K562 (cell line): Measurements from ENCODE around the gene TCF15. TPM values are rescaled to one million over a fixed set of nuclear protein-coding genes. Genes with fewer than 3 reads are reported as not detected.

Experiments
- ETS1 ChIP-seq: conservative IDR thresholded peaks from 2 replicates; pipeline ENCODE4 v1.6.1; 2011; ENCODE audit warnings: low read depth, mild to moderate bottlenecking, low read length; ENCODE audit not compliant: control insufficient read depth
- ID3 ChIP-seq, 2 experiments: fragments of 250-450 bp in 1 of 2; fragments of 450-650 bp in 1 of 2; sonication (Bioruptor Pico) in 1 of 2; IDR thresholded peaks; 2 replicates each; pipeline versions ENCODE4 v1.6.1 to v1.8.0; 2016 to 2021; ENCODE audit warnings: mild to moderate bottlenecking in 2 of 2, moderate library complexity in 2 of 2, missing compliant biosample characterization in 1 of 2, missing genetic modification characterization in 1 of 2
- LARP7 ChIP-seq: fragments of 450-650 bp; IDR thresholded peaks from 2 replicates; pipeline ENCODE4 v1.6.1; 2016
- NR3C1 ChIP-seq: sonication (generic); formaldehyde crosslinking; IDR thresholded peaks from 2 replicates; pipeline ENCODE4 v1.8.1; 2022; ENCODE audit warnings: missing genetic modification reagents
- PTRF ChIP-seq: fragments of 450-650 bp; IDR thresholded peaks from 2 replicates; pipeline ENCODE4 v1.6.1; 2016; ENCODE audit warnings: mild to moderate bottlenecking, missing genetic modification characterization, missing compliant biosample characterization
- RB1 ChIP-seq: fragments of 450-650 bp; IDR thresholded peaks from 2 replicates; pipeline ENCODE4 v1.6.1; 2017; ENCODE audit warnings: low read depth, mild to moderate bottlenecking
- RBFOX2 ChIP-seq: fragments of 200-400 bp; formaldehyde crosslinking; IDR thresholded peaks from 2 replicates; pipeline ENCODE4 v1.6.1; 2017; ENCODE audit warnings: low read depth, mild to moderate bottlenecking, low read length, moderate library complexity
- REST ChIP-seq, 2 experiments: fragments of 450-650 bp; formaldehyde crosslinking in 1 of 2; IDR thresholded peaks; 2 replicates each; pipeline versions ENCODE4 v1.4.0 to v1.6.1; 2014 to 2020; ENCODE audit warnings: mild to moderate bottlenecking in 2 of 2, borderline replicate concordance in 1 of 2, low read depth in 1 of 2
- SPI1 ChIP-seq: IDR thresholded peaks from 2 replicates; pipeline ENCODE4 v1.6.1; 2011; ENCODE audit warnings: low read depth, low read length, control low read depth, borderline replicate concordance
- STAT6 ChIP-seq: sonication (generic); formaldehyde crosslinking; IDR thresholded peaks from 2 replicates; pipeline ENCODE4 v1.8.1; 2023; ENCODE audit warnings: mild to moderate bottlenecking, missing genetic modification reagents
- ZC3H8 ChIP-seq: fragments of 450-650 bp; IDR thresholded peaks from 2 replicates; pipeline ENCODE4 v1.6.1; 2017
- ZNF143 ChIP-seq: sonication (generic); formaldehyde crosslinking; IDR thresholded peaks from 2 replicates; pipeline ENCODE4 v1.9.0; 2022; ENCODE audit warnings: mild to moderate bottlenecking, missing genetic modification reagents
- polyA plus RNA-seq, 8 experiments: library from polyadenylated mRNA; depleted of rRNA in 4 of 8; stranded (reverse) in 5 of 8; unstranded in 3 of 8; fragments of >200 nt; fragmentation: Nextera tagmentation in 2 of 8; fragmentation: Illumina TruSeq in 1 of 8; extraction: Ambion mirVana in 2 of 8; extraction: Trizol in 1 of 8; gene quantifications; 2 replicates each; pipeline versions ENCODE4 v1.2.1 to v1.2.3, GENCODE V29; 2011 to 2014; ENCODE audit warnings: inconsistent platforms in 1 of 8, missing spikeins in 1 of 8
- total RNA-seq, 7 experiments: library from RNA; depleted of rRNA in 6 of 7; stranded (reverse); fragments of >200 nt in 6 of 7; fragmentation: Illumina TruSeq in 2 of 7; extraction: Trizol in 2 of 7; gene quantifications; 2 replicates each; pipeline versions ENCODE4 v1.2.1 to v1.2.3, GENCODE V29; 2011 to 2021; ENCODE audit warnings: low replicate concordance in 1 of 7

TCF15 gene
- total and polyA plus RNA-seq, 9 of the 15 experiments (the other 6 are each of a cell fraction or from before 2014, with no cell fraction given), result 0.04 to 5.0 (median 1.2) TPM

- TF ChIP-seq REST (IDR thresholded peaks at IDR 0.05; ENCODE audit: borderline replicate concordance) (peak; percentile 86), REST (CRISPR knock-in tag; IDR thresholded peaks at IDR 0.05; ENCODE audit: low read depth) (no peak), RBFOX2 (peak; percentile 33; the same call in 1 of the 2 replicates), STAT6 (CRISPR knock-in tag) (no peak), LARP7 (no peak), NR3C1 (CRISPR knock-in tag) (no peak), RB1 (peak; percentile 42; the same call in 1 of the 2 replicates), PTRF (tag) (no peak), ZC3H8 (no peak), ETS1 (0 out of 2 replicates have a peak, but pooled peaks have one; percentile 34), SPI1 (peak; percentile 43; the same call in 1 of the 2 replicates), ID3 (CRISPR knock-in tag; IDR thresholded peaks at IDR 0.05) (no peak), ID3 (tag; IDR thresholded peaks at IDR 0.05) (0 out of 2 replicates have a peak, but pooled peaks have one; percentile 24), ZNF143 (CRISPR knock-in tag) (0 out of 2 replicates have a peak, but pooled peaks have one; percentile 29)
These were observed 35.4 kb upstream of the TCF15 start (continued) for GRCh38 chr20:645318-646106.
